Renal pelvis (tissue), 4 donors: ENCODE measurements around the gene EGLN3. TPM values are rescaled to one million over a fixed set of nuclear protein-coding genes. Genes with fewer than 3 reads are reported as not detected.

Source experiments
- DNase-seq: peaks from one replicate; pipeline ENCODE4 v3.0.0-alpha.2; 2013
- polyA plus RNA-seq, 3 donors: library from polyadenylated mRNA; unstranded; fragments of 120-200 nt; gene quantifications; one replicate each; pipeline ENCODE4 v1.2.1, GENCODE V29; 2013; ENCODE audit not compliant: insufficient read length in 3 of 3

EGLN3 gene
- polyA plus RNA-seq, 3 donors = 15.2 to 20.0 (median 17.9) TPM

DNA sequence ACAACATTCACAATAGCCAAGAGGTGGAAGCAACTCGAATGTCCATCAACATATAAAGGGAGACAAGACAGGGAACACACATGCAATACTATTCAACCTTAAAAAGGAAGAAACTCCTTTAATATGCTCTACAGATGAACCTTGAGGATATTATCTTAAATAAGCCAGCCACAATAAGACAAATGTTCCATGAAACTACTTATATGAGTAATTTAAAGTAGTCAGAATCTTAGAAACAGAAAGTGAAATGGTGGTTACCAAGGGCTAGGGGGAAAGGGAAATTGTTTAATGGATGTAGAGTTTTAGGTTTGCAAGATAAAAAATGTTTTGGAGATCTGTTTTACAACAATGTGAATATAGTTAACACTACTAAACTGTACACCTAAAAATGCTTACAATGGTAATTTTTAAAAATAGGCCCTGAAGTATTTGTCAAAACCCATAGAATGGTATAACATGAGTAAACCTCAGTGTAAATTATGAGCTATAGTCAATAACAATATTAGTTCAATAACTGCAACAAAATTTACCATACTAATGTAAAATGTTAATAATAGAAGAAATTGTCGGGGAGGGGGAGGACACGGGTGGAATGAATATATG is 71.1 kb downstream of the EGLN3 start:
- DNase-seq = no peak

DNA sequence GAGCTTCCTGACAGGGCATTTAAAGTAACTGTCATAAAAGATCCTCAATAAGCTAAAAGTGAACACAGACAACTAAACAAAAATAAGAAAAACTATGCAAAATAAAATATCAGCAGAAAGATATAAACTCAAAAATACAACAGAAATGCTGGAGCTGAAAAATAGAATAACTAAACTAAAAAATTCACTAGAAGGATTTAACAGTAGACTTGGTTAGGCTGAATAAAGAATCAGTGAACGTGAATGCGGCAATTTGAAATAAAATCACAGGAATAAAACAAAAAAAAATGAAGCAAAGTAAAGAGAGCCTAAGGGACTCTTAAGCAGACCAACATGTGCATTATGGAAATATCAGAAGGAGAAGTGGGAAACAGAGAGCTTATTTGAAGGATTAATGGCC is 74.6 kb downstream of the EGLN3 start:
- DNase-seq = no peak
